NCI-H2107 (cell line): Measurements from ENCODE around the gene MAPK11.

Source experiments
- DNase-seq: peaks from one replicate; lab custom pipeline; 2025; lab: John Stamatoyannopoulos, UW

MAPK11 gene

DNA sequence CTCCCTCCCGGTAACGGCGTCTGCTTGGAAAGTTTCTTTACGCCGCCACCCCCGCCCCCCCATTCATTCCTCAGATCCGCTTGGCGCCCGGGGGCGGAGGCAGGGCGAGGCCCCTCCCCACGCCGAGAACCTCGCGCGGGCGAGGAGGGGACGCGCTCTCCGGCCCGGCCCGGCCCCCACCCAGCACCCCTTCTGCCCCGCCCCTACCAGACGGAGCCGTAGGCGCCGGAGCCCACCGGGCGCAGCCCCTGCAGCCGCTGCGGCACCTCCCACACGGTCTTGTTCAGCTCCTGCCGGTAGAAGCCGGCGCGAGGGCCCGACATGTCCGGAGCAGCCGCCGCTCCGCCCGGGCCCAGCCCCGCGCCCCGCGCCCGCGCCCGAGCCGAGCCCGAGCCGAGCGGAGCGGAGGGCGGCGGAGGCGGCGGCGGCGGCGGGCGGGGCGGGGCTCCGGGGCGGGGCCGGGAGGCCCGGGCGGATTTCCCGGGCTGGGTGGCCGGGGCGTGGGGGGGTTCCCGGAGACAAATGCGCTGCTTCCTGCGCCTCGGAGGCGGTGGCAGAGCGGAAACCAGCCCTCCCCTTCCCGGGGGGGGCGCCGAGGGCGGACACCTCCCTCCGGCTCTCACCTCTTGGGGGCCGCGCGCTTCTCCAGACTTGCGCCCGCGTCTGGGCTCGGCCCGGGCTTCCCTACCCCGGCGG, at the start of gene MAPK11:
MAPK11 (minus strand) TSS at position 411 of the 696 bp plus-strand sequence; CDS start at position 323, 88 bp downstream.
- no peak for DNase-seq

DNA sequence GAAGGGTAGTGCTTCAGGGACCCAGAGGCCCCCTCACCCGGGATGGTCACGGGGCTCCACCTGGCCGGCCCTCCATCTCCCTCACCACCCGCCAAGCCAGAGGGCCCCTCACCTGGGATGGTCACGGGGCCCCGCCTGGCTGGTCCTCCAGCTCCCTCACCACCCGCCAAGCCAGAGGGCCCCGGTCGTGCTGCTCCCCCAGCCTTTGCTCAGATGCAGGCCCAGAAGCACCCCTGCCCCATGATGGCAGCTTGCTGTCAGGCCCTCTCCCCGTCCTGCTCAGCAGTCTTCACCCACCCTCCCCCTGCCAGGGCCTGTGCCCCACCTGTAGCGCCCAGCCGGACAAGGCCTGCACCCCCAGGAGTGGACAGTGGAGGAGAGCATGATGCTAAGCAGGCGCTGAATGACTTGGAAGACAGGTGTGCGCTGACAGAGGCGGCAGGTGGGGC, 49.3 kb upstream of the MAPK11 start:
- no peak for DNase-seq

GRCh38 chr22:50318698-50319411, 48.7 kb upstream of the MAPK11 start:
- DNase-seq = no peak

DNA sequence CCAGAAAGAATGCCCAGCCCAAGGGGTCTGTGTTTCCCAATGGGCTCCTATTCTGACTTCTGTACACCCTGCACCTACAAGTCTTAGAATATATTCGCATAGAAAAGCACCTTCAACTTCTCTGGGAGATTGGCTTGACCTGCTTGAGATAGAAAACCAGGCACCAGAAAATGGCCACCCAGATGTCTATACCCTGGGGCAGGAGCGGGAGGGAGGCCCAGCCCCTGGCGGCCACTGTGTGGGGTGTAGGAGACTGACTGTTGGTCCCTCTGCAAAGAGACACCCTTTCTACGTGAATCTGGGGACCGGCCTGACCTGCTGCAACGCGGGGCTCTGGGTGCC, 48.1 kb upstream of the MAPK11 start:
- DNase-seq = no peak

- DNase-seq = no peak
Measured at GRCh38 chr22:50317674-50318073, 47.5 kb upstream of the MAPK11 start.

- no peak for DNase-seq
Measured at GRCh38 chr22:50317178-50317577, 47.0 kb upstream of the MAPK11 start.

GRCh38 chr22:50316114-50317065, 46.2 kb upstream of the MAPK11 start:
- no peak for DNase-seq

DNA sequence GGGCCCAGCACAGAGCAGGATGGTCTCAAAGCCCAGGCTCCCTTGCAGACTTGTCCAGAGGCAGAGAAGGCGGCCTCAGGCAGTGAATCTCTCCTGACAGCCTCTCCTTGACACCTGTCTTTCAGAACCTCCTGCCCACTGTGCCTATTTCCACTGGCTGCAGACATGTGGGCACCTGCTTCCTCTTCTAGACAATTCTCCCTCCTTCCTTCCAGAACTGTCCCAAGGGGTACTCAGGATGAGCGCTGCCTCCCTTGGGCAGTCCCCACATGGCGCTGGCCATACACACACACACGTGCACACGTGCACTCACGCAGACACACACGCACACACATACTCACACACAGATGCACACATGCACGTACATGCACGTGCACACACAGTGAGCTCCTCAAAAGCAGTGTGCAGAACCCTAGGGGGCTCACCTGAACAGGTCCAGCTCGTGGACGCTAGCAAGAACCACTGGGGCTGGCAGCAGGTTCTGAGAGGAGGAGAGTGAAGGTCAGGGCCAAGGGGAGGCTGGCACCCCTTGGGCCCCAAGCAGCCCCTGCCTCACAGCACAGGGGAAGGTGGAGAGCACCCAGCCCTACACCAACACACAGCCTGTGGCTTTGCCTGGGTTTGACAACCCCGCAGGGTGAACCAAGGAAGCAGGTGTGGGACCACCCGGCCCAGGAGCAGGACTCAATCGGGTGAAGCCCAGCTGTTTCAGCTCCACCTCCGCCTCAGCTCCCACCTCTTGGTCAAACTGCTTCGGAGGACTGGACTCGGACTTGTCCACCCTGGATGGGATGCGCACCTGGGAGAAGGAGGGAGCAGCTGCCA, 45.3 kb upstream of the MAPK11 start:
- DNase-seq = no peak

DNA sequence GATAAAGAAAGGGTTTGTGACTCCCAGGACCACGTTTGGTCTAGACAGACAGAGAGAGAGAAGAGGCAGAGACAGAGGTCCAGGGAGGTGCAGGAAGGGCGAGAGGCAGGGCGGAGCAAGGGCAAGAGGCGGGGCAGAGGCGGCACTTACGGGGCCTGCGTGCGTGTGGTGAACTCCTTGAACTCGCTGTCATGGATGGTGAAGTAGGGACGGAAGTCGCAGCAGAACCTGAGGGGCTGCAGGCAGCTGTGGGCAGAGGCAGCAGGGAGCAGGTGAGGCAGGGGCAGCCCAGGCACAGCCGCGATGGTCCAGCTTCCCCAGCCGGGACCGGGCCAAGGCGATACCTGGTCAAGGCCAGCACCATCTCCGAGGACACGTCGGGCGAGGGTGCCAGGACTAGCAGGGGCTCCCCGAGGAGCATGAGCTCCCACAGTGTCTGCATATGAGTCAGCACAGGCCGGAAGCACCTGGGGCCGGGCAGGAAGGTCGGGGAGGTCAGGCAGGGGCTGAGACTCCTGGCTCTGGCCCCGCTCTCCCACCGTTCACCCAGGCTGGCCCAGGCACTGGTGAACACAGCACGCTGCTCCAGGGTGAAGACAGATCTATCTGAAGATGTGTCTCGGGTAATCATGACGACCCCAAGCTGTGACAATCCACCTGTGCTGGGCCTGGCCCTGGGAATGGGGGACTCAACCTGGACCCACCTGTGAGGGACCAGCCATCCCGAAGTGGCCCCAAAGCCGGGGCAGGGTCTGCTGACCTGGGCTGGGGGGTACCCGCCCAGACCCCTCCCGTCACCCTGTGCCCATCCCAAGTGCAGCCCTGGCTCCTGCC, 44.5 kb upstream of the MAPK11 start:
- DNase-seq = no peak

DNA sequence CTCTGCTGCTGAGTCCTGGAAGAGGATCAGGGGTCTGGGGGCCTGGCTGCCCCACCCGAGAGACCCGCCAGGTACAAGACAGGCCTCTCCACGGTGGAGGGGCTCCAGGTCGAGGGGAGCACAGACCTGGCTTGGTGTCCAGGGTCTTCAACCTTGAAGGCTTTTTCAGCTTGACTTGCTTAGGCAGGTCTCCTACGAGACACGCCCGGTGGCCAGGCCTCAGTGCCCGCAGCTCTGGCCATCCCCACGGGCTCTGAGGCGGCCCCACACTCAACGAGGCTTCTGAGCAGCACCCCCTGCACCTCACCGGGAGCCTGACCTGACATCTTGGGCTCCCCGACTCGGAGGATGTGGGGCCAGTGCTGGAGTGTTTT, 43.9 kb upstream of the MAPK11 start:
- no peak for DNase-seq

- no peak for DNase-seq
Measured at GRCh38 chr22:50313600-50313999, 43.4 kb upstream of the MAPK11 start.

DNA sequence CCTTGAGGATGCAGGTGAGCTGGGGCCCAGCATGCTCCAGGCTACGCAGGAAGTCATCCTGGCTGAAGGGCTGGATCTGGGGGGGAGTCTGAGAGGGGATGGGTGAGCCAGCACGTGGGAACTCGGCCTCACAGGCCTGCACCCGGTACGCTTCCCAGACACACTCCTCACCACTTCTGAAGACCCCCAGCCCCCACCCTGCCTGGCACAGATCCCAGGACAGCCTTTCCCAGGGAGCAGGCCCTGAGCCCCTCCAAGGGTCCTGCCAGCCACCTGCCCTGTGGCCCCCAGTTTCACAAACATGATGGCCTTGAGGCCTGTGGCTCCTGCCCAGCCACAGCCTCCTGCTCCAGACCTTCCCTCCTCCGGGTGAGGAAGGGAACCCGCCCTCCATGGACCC, 42.8 kb upstream of the MAPK11 start:
- no peak for DNase-seq

DNA sequence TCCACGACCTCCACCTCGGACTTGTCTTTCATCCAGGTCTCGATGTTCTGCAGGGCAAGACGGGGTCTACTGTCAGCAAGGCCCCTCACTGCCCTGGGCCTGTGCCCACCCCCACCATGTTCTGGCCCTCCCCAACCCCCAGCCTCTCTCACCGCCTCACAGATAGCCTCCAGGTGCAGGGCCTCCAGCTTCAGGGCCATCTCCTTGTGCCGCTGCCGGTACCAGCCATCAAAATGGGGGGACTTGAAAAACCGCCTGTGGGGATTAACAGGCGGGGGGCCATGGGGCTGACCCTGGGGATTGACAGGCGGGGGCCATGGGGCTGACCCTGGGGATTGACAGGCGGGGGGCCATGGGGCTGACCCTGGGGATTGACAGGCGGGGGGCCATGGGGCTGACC, 42.2 kb upstream of the MAPK11 start:
- DNase-seq = no peak

DNA sequence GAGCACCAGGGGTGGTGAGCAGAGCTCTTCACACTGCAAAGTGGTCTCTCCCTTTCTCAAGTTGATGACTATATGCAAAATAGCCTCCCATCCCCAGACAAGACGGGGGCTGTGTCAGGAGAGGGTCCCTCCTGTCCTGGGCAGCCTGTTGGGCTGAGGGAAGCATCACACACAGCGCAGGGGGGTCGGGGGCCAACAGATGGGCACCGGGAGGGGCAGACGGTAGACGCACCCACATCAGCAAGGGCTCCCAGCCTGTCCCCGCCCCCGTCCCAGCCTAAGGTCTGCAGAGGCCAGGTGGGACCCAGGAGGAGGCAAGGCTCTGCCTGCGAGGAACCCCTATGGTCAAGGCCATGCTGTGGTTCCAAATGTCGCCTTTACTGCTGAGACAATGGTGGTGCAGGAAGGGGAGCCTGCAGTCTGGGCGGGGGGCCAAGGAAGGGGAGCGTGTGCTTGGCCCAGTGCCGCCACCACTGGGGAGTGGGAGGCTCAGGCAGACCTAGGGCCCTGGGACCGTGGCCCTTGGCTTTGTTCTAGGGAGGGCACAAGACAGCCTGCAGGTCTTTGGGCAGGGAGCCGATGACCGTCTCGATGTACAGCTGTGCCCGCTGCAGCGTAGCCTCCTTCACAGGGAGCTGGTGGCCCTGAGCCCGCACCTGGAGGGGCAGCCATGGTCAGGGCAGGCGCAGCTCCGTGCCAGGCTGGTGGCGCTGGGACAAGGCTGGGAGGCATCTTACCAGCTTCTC, 41.6 kb upstream of the MAPK11 start:
- DNase-seq = no peak

DNA sequence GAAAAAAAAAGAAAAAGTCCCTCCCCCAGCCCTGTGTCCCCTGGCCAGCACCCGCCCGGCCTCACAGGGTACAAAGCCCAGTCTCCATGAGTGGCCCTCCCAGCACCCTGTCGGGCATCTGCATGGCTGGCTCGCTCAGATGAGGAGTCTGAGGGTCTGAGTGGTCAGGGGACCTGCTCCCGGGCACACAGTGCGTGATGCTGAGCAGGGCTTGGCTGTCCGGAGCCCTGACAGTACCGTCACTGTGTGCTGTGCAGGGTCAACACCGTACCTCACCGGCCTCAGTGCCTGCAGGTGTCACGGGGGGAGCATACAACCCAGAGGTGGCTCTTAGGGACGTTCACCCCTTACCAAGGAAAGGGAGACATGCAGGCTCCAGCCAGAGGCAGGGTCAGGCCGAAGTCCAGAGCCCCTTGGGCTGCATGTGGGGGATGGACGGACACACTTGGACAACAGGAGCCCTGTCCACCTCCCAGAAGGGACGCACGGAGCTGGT, 40.8 kb upstream of the MAPK11 start:
- DNase-seq = no peak

DNA sequence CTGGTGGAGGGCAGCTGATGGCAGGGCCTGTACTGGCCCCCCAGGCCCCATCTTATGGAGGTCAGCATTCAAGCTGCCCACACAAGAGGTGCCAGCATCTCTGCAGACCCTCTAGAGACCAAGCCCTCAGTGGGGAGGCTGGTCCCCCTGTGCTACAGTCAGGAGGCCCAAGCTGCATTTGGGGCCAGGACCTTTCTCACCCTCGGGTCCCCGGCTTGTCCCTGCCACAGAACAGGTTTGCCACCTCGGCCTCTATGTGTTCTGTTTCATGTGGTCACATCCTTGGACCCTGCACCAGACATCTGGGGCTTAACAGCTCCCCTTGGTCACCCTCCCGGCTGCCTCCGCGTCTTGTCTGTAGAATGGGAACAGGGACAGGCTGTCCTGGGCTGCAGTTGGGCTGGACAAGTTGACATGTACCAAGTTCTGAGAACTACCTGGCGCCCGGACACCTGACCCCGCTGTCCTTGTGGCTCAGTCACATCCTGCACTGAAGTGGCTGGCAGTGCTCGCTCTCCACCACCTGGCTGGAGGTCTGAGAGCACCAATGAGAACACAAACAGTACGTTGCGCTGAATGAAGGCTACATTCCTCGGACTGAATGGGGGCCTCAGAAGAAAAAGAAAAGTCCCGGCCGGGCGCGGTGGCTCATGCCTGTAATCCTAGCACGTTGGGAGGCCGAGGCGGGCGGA, 40.0 kb upstream of the MAPK11 start:
- no peak for DNase-seq

GRCh38 chr22:50309601-50309991, 39.4 kb upstream of the MAPK11 start:
- no peak for DNase-seq

GRCh38 chr22:50308986-50309600, 38.9 kb upstream of the MAPK11 start:
- DNase-seq = no peak

DNA sequence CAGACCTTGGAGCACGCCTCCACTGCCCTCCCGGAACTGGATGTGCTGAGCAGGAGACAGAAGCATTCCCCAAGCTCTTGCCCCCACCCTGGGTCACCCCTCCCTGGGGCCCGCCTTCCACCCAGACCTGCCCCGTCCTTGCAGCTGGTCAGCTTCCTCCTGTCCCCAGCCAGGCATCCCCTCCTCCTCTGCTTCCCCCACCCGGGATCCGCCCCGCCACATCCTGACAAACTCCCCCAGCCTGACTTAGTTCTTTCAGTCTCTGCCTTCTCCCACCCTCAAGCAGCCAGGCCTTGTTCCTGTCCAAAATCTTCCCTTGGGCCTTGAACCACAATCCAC, 38.4 kb upstream of the MAPK11 start:
- no peak for DNase-seq
